ENCODE measurements around the gene TSC2.

TSC2 gene

GRCh38 chr16:2042171-2042985 lies 5.4 kb upstream of the TSC2 start:
- Histone ChIP-seq H4K20me1 (peaks cover 0 to 40% (median 8%) of the 10 kb centered on the region in 11 experiments; a peak in 10 of 22 replicates), H3K9ac (peak overlapping the region; percentile 20 to 68 (median 50); a peak in 17 of 22 replicates), H3K4me3 (peak overlapping the region in 2 of 10 experiments; percentile 10 to 34; a peak in 1 of 20 replicates), H3K4me2 (peak overlapping the region; percentile 76 to 96 (median 92)), H3K27ac (peak overlapping the region in 8 of 11 experiments; percentile 1 to 71 (median 52); a peak in 15 of 22 replicates), H3K4me1 (peaks cover 86 to 98% (median 97%) of the 10 kb centered on the region in 10 experiments), H3K9me3 (replicated peaks in 1 of 11) (no peaks in the 10 kb centered on the region), H3K36me3 (peaks cover 0 to 12% (median 0%) of the 10 kb centered on the region in 11 experiments; a peak in 7 of 22 replicates), H3K27me3 (no peaks in the 10 kb centered on the region)
- no peak for TF ChIP-seq Cebpa-rat (IDR thresholded peaks at IDR 0.05)

DNA sequence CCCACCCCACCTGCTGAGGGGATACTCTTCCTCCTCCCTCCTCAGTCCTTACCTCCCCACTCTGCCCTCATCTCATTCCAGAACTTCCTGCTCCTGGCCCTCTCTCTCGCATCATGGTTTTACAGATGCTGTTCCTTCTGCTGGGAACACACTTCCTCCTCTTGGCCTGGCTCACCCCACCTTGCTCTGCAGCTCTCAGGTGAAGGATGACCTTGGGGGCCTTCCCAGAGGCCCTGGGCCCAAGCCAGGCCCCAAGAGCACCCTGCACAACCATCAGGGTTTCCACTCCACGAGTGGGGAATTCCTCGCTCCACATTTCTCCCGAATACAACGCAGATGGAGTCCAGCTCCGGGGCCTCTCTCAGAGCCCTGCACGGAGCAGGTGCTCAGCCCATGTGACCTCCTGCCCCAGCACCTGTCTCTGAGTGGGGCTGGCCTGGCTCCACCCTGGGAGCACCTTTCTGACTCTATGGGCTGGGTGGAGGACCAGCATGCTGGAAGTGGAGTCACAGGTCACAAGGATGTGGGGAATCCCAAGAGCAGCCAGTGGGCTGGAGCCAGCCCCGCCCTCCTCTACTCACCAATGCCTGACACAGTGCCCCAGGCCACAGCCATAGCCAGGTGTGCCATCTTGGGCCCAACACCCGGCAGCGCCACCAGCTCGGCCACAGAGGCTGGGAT lies 4.7 kb upstream of the TSC2 start:
- peak overlapping the region in 7 of 11 experiments; percentile 42 to 83 (median 75); a peak in 14 of 22 replicates for H3K27ac ChIP-seq
- H3K9ac ChIP-seq = peak overlapping the region in 9 of 11 experiments; percentile 38 to 73 (median 67); a peak in 14 of 22 replicates
- H4K20me1 ChIP-seq = peaks cover 0 to 33% (median 8%) of the 10 kb centered on the region in 11 experiments; a peak in 9 of 22 replicates
- TF ChIP-seq Cebpa-rat (IDR thresholded peaks at IDR 0.05) = no peak
- H3K9me3 ChIP-seq (replicated peaks in 1 of 11) = no peaks in the 10 kb centered on the region
- H3K27me3 ChIP-seq = no peaks in the 10 kb centered on the region
- peak overlapping the region in 5 of 10 experiments; percentile 33 to 53 (median 47); a peak in 4 of 20 replicates for H3K4me3 ChIP-seq
- peaks cover 79 to 90% (median 89%) of the 10 kb centered on the region in 10 experiments for H3K4me1 ChIP-seq
- 0 out of 22 replicates have a peak, but pooled peaks cover 0 to 5% (median 0%) of the 10 kb centered on the region in 11 experiments for H3K36me3 ChIP-seq
- H3K4me2 ChIP-seq = peak overlapping the region; percentile 85 to 99 (median 95)

DNA sequence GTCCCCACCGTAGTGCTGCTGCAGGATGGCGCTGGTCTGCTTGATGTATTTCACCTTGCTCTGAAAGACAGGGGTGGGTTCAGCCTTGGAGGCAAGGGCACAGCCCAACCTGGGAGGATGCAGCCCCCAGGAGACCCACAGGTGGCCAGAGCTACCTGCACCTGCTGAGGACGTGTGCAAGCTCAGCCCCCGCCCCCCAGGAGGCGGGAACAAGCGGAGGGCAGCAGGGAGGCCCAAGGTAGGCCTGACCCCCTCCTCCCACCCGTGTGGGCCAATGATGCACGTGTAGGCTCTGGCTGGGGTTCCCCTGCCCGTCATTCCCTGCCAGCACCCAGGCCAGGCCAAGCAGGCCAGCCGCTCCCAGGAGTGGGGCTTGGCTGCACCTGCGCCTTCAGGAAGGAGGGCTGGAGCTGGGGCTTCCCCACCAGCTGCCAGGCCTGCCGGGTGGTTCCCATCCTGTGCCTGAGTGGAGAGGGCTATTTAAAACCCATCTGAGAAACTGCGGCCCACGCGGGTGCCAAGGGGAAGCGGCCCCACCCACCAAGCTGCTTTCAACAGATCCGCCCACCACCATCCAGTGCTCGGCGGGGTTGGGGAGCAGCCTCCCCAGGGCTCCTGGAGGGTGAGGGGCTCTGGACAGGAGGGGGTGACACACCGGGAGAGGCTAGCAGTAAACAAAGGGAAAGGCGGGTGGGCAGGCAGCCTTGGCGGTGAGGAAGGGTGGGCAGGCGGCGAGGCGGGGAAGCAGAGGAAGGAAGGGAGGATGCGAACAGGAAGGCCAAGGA lies 3.9 kb upstream of the TSC2 start:
- H3K36me3 ChIP-seq = 0 out of 22 replicates have a peak, but pooled peaks cover 0 to 4% (median 0%) of the 10 kb centered on the region in 11 experiments
- H3K4me3 ChIP-seq = peak overlapping the region in 9 of 10 experiments; percentile 14 to 53 (median 41); a peak in 14 of 20 replicates
- H4K20me1 ChIP-seq = peaks cover 0 to 31% (median 6%) of the 10 kb centered on the region in 11 experiments; a peak in 9 of 22 replicates
- peak overlapping the region in 10 of 11 experiments; percentile 26 to 83 (median 67); a peak in 19 of 22 replicates for H3K27ac ChIP-seq
- H3K27me3 ChIP-seq = no peaks in the 10 kb centered on the region
- TF ChIP-seq Cebpa-rat (IDR thresholded peaks at IDR 0.05) = no peak
- H3K4me2 ChIP-seq = peak overlapping the region; percentile 85 to 99 (median 95)
- H3K9ac ChIP-seq = peak overlapping the region; percentile 13 to 73 (median 63); a peak in 19 of 22 replicates
- peaks cover 78 to 89% (median 87%) of the 10 kb centered on the region in 10 experiments for H3K4me1 ChIP-seq
- H3K9me3 ChIP-seq (replicated peaks in 1 of 11) = no peaks in the 10 kb centered on the region

GRCh38 chr16:2044541-2044940 lies 3.2 kb upstream of the TSC2 start:
- no peak for TF ChIP-seq Cebpa-rat (IDR thresholded peaks at IDR 0.05)
- peaks cover 76 to 89% (median 86%) of the 10 kb centered on the region in 10 experiments for H3K4me1 ChIP-seq
- peaks cover 0 to 31% (median 6%) of the 10 kb centered on the region in 11 experiments; a peak in 8 of 22 replicates for H4K20me1 ChIP-seq
- peak overlapping the region in 10 of 11 experiments; percentile 26 to 83 (median 67); a peak in 19 of 22 replicates for H3K27ac ChIP-seq
- H3K27me3 ChIP-seq = no peaks in the 10 kb centered on the region
- peak overlapping the region; percentile 85 to 99 (median 95) for H3K4me2 ChIP-seq
- peaks cover 0 to 6% (median 0%) of the 10 kb centered on the region in 11 experiments; a peak in 3 of 22 replicates for H3K36me3 ChIP-seq
- H3K9me3 ChIP-seq (replicated peaks in 1 of 11) = no peaks in the 10 kb centered on the region
- peak overlapping the region in 9 of 10 experiments; percentile 14 to 53 (median 41); a peak in 13 of 20 replicates for H3K4me3 ChIP-seq
- H3K9ac ChIP-seq = peak overlapping the region; percentile 13 to 73 (median 63); a peak in 19 of 22 replicates

DNA sequence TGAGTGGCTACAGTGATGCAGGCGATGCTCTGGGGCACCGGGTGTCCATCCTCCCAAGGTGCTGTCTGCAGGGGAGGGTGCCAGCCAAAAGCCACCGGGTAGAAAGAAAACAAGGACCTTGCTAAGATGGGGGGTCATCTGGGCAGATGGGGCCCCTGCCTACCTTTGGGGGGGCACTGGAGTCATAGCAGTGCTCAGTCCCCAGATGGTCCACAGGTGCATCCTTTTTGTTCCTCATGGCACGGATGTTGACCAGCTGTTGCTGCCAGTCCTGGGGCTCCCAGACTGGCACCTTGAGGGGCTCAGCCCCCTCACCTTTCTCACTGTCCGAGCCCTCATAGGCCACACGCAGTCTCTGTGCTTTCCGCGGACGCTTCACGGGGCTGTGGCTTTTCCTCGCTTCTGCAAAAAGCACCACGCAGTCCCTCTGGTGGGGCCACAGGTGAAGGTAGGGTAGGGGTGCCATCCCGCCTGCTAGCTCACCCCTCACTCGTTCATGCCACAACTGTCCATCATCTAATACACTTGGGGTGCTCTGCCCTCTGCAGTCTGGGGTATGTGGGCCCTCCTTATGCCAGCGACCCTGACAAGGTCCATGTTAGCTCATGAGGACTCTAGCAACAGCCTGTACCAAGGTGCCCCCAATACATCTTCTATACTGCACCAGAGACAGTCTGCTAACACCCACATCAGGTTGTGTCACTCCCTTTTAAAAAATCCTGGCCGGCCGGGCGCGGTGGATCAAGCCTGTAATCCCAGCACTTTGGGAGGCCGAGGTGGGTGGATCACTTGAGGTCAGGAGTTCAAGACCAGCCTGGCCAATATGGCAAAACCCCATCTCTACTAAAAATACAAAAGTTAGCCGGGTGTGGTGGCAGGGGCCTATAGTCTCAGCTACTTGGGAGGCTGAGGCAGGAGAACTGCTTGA lies 1.6 kb upstream of the TSC2 start:
- Histone ChIP-seq H3K4me3 (peak overlapping the region in 9 of 10 experiments; percentile 80 to 99 (median 95); a peak in 18 of 20 replicates), H3K9ac (peak overlapping the region in 9 of 11 experiments; percentile 76 to 90 (median 84); a peak in 15 of 22 replicates), H3K9me3 (replicated peaks in 1 of 11) (no peaks in the 10 kb centered on the region), H3K27me3 (no peaks in the 10 kb centered on the region), H3K27ac (peak overlapping the region in 7 of 11 experiments; percentile 3 to 73 (median 65); a peak in 8 of 22 replicates), H3K36me3 (peaks cover 11 to 23% (median 14%) of the 10 kb centered on the region in 11 experiments), H4K20me1 (peaks cover 0 to 25% (median 0%) of the 10 kb centered on the region in 11 experiments; a peak in 4 of 22 replicates), H3K4me2 (peak overlapping the region; percentile 90 to 99 (median 98)), H3K4me1 (peaks cover 59 to 72% (median 69%) of the 10 kb centered on the region in 10 experiments)
- TF ChIP-seq Cebpa-rat (IDR thresholded peaks at IDR 0.05) = no peak

GRCh38 chr16:2046893-2047329 lies 874 bp upstream of the TSC2 start:
- H3K4me2 ChIP-seq = peak overlapping the region; percentile 90 to 99 (median 98)
- H3K36me3 ChIP-seq = peaks cover 18 to 30% (median 21%) of the 10 kb centered on the region in 11 experiments
- H3K27ac ChIP-seq = peak overlapping the region in 9 of 11 experiments; percentile 55 to 80 (median 66); a peak in 18 of 22 replicates
- H3K4me3 ChIP-seq = peak overlapping the region; percentile 75 to 99 (median 93)
- peak overlapping the region; percentile 76 to 90 (median 83); a peak in 20 of 22 replicates for H3K9ac ChIP-seq
- no peaks in the 10 kb centered on the region for H3K9me3 ChIP-seq (replicated peaks in 1 of 11)
- H3K4me1 ChIP-seq = peaks cover 52 to 65% (median 62%) of the 10 kb centered on the region in 10 experiments
- H4K20me1 ChIP-seq = peaks cover 0 to 25% (median 0%) of the 10 kb centered on the region in 11 experiments; a peak in 4 of 22 replicates
- TF ChIP-seq Cebpa-rat (IDR thresholded peaks at IDR 0.05) = no peak
- H3K27me3 ChIP-seq = no peaks in the 10 kb centered on the region

- H3K36me3 ChIP-seq = peaks cover 29 to 40% (median 33%) of the 10 kb centered on the region in 11 experiments
- TF ChIP-seq Cebpa-rat (IDR thresholded peaks at IDR 0.05) = no peak
- H3K27ac ChIP-seq = peak overlapping the region; percentile 21 to 80 (median 66); a peak in 19 of 22 replicates
These were observed 345 bp downstream of the TSC2 start for GRCh38 chr16:2048116-2048543.

More at GRCh38 chr16:2048116-2048543, 345 bp downstream of the TSC2 start:
- Histone ChIP-seq H3K27me3 (no peaks in the 10 kb centered on the region), H4K20me1 (peaks cover 0 to 20% (median 0%) of the 10 kb centered on the region in 11 experiments; a peak in 5 of 22 replicates), H3K4me2 (peak overlapping the region; percentile 90 to 99 (median 97)), H3K4me1 (peaks cover 43 to 55% (median 52%) of the 10 kb centered on the region in 10 experiments), H3K9me3 (replicated peaks in 1 of 11) (no peaks in the 10 kb centered on the region), H3K9ac (peak overlapping the region; percentile 76 to 90 (median 83)), H3K4me3 (peak overlapping the region; percentile 75 to 99 (median 93))
